GM18505 (cell line): ENCODE data around the gene TTC9.

Source experiments
- ATAC-seq: cut with Tn5 transposase; IDR thresholded peaks from one replicate; pipeline ENCODE4 v1.9.1; 2021; ENCODE audit not compliant: unreplicated experiment
- POLR2A ChIP-seq: IDR thresholded peaks from 4 replicates; pipeline ENCODE4 v1.6.1; 2011; ENCODE audit warnings: borderline replicate concordance; ENCODE audit not compliant: insufficient read depth, insufficient read length; ENCODE audit errors: extremely low read depth

TTC9 gene

GRCh38 chr14:70707138-70708038 lies 65.7 kb downstream of the TTC9 start:
- peak; percentile 62 for ATAC-seq
- TF ChIP-seq POLR2A, result no peak

GRCh38 chr14:70708717-70709570 lies 67.2 kb downstream of the TTC9 start:
- ATAC-seq, result no peak
- TF ChIP-seq POLR2A, result no peak

GRCh38 chr14:70709726-70710382 lies 68.1 kb downstream of the TTC9 start:
- no peak for ATAC-seq

GRCh38 chr14:70711451-70711850 lies 69.7 kb downstream of the TTC9 start:
- no peak for TF ChIP-seq POLR2A
- no peak for ATAC-seq

More at GRCh38 chr14:70709726-70710382, 68.1 kb downstream of the TTC9 start:
- TF ChIP-seq POLR2A, result no peak

- ATAC-seq, result no peak
Observed at GRCh38 chr14:70713096-70713495, 71.4 kb downstream of the TTC9 start.

GRCh38 chr14:70713511-70713916 lies 71.8 kb downstream of the TTC9 start:
- TF ChIP-seq POLR2A, result no peak
- ATAC-seq, result no peak

More at GRCh38 chr14:70713096-70713495, 71.4 kb downstream of the TTC9 start:
- TF ChIP-seq POLR2A, result no peak

- no peak for ATAC-seq
- no peak for TF ChIP-seq POLR2A
Observed at GRCh38 chr14:70714055-70714550, 72.4 kb downstream of the TTC9 start.

GRCh38 chr14:70716483-70716882 lies 74.8 kb downstream of the TTC9 start:
- no peak for ATAC-seq
- TF ChIP-seq POLR2A, result no peak

GRCh38 chr14:70716958-70717357 lies 75.2 kb downstream of the TTC9 start:
- no peak for ATAC-seq
- TF ChIP-seq POLR2A, result no peak

- ATAC-seq, result no peak
- no peak for TF ChIP-seq POLR2A
Observed at GRCh38 chr14:70718383-70719118, 76.8 kb downstream of the TTC9 start.

- TF ChIP-seq POLR2A, result no peak
- ATAC-seq, result no peak
Observed at GRCh38 chr14:70721542-70721941, 79.8 kb downstream of the TTC9 start.

GRCh38 chr14:70722418-70722817 lies 80.7 kb downstream of the TTC9 start:
- ATAC-seq, result no peak

More at GRCh38 chr14:70722418-70722817, 80.7 kb downstream of the TTC9 start:
- TF ChIP-seq POLR2A, result no peak
